Psoas muscle (tissue), 8 donors: Measurements from ENCODE around the gene LTC4S. TPM values are rescaled to one million over a fixed set of nuclear protein-coding genes. Genes with fewer than 3 reads are reported as not detected.
A peak's percentile ranks its signal among the peaks of the same experiment; 100 is the strongest.

Experiments
- ATAC-seq, 4 donors: fragments of 200-7000 bp; cut with Tn5 transposase; one replicate each; pipeline ENCODE4 v1.9.1; 2020; ENCODE audit warnings: moderate library complexity in 3 of 4, mild to moderate bottlenecking in 2 of 4
- DNase-seq, 2 donors: peaks; one replicate each; pipeline ENCODE4 v3.0.0-alpha.2; 2020
- H3K27ac ChIP-seq: fragments of 200-600 bp; one replicate; pipeline ENCODE4 v1.8.0; 2022
- H3K27me3 ChIP-seq, 3 donors: fragments of 200-600 bp in 1 of 3; one replicate each; pipeline versions ENCODE4 v1.6.1 to v1.8.0; 2013 to 2022; ENCODE audit warnings: low read length in 2 of 3, mild to moderate bottlenecking in 2 of 3, moderate library complexity in 1 of 3; ENCODE audit not compliant: insufficient read depth in 3 of 3
- H3K36me3 ChIP-seq, 2 donors: fragments of 200-600 bp in 1 of 2; one replicate each; pipeline versions ENCODE4 v1.6.1 to v1.8.0; 2013 to 2022; ENCODE audit warnings: low read depth in 1 of 2, mild to moderate bottlenecking in 1 of 2, moderate library complexity in 1 of 2; ENCODE audit not compliant: insufficient read depth in 1 of 2
- H3K4me1 ChIP-seq: fragments of 200-600 bp; one replicate; pipeline ENCODE4 v1.8.0; 2022
- H3K4me3 ChIP-seq: fragments of 200-600 bp; one replicate; pipeline ENCODE4 v1.8.0; 2022; ENCODE audit warnings: mild to moderate bottlenecking
- H3K9me3 ChIP-seq: fragments of 200-600 bp; one replicate; pipeline ENCODE4 v1.8.0; 2022
- WGBS, 3 donors: extraction: QIAGEN DNeasy Blood & Tissue Kit; methylation state at CpG; one replicate each; pipeline versions ENCODE4 v1.1.6 to v1.1.7; 2013; 5-methylcytosine and 5-hydroxymethylcytosine counted together
- intact Hi-C, 2 donors: fragments of 100-400 bp; cut with DNase I; formaldehyde crosslinking; loops; one replicate each; pipeline versions ENCODE4 v1.11.0 to v1.14.2; 2022
- polyA plus RNA-seq, 3 donors: library from polyadenylated mRNA; stranded (reverse); fragments of 200-250 nt; gene quantifications; one replicate each; pipeline ENCODE4 v1.2.3, GENCODE V29; 2013
- total RNA-seq, 4 donors: library from RNA; stranded (reverse); fragmentation: NEBNext Ultra II Directional in 2 of 4; extraction: Animal tissue kit (Norgen Biotek cat#: 25700) in 2 of 4; gene quantifications; one replicate each; pipeline versions ENCODE4 v1.2.1 to v1.2.4, GENCODE V29; 2021 to 2023
- TF ChIP-seq, protein P1 (sequence below): fragments of 200-600 bp; IDR thresholded peaks from one replicate; pipeline ENCODE4 v1.8.0; 2022; ENCODE audit warnings: antibody characterized with exemption
- donor health status: healthy with polysubstance abuse.
- donor health status: DM: no; HTN: no; CAD: no; lungs with moderate emphysema.
- donor health status: Bipolar disorder and iron deficiency.
- donor health status: healthy.
- donor health status: DM: yes; HTN: yes; CAD: no.
- donor health status: DM: no; HTN: no; CAD: no.
- donor health status: DM: no; HTN: no; CAD: no.
- donor health status: DM: yes; HTN: yes; CAD: no.

LTC4S gene
- total and polyA plus RNA-seq, 7 donors: 1.5 to 6.7 (median 2.2) TPM

DNA sequence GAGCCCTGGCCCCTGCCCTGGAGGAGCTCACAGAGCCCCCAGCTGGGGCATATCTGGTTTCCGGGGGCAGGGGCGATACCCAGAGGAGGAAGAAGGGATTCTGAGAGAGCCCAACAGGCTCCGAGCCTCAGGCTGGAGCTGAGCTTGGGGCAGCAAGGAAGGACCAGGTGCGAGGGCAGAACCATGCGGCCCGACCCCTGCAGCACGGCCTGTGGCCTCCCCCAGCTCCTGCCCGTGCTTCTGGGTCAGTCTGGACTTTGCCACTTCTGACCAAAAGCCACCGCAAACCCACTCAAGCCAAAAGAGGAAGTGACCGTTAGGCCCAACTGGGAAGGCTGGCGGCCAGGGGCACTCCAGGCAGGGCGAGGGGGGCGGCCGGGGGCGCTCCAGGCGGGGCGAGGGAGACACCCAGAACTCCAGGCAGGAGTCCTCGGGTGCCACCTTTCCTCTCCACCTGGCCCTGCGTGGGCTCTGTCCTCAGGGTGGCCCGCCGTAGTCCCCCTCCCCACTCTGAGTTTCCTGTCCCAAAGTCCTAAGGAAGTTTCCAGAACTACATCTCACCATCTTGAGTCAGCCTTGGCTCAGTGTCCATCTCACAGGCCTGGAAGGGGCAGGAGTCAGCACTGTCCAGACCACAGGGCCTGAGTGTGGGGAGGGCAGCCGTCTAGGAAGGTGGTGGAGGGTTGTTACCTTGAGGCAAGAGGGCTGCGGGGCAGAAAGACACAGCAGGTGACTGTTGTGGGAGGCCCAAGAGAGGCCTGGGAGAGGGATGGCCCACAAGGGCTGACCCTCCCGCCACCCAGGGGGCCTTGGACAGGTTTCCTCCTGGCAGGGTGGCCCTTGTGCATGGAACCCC, 946 bp upstream of the LTC4S start:
- Histone ChIP-seq H3K4me1 (peaks cover 16% of the 10 kb centered on the region), H3K27me3 (no peaks in the 10 kb centered on the region), H3K4me3 (no peak overlapping the region), H3K9me3 (no peaks in the 10 kb centered on the region), H3K27ac (peak overlapping the region; percentile 46), H3K36me3 (peaks cover 2 to 17% of the 10 kb centered on the region in 2 donors)
- intact Hi-C loops: no loop called here
- 80 to 86% (median 85%) methylated on average over 24 of the region's 24 CpGs for WGBS, 3 donors
- TF ChIP-seq, protein P1, sequence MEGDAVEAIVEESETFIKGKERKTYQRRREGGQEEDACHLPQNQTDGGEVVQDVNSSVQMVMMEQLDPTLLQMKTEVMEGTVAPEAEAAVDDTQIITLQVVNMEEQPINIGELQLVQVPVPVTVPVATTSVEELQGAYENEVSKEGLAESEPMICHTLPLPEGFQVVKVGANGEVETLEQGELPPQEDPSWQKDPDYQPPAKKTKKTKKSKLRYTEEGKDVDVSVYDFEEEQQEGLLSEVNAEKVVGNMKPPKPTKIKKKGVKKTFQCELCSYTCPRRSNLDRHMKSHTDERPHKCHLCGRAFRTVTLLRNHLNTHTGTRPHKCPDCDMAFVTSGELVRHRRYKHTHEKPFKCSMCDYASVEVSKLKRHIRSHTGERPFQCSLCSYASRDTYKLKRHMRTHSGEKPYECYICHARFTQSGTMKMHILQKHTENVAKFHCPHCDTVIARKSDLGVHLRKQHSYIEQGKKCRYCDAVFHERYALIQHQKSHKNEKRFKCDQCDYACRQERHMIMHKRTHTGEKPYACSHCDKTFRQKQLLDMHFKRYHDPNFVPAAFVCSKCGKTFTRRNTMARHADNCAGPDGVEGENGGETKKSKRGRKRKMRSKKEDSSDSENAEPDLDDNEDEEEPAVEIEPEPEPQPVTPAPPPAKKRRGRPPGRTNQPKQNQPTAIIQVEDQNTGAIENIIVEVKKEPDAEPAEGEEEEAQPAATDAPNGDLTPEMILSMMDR: no peak
- ATAC-seq (no peak), DNase-seq (no peak)

DNA sequence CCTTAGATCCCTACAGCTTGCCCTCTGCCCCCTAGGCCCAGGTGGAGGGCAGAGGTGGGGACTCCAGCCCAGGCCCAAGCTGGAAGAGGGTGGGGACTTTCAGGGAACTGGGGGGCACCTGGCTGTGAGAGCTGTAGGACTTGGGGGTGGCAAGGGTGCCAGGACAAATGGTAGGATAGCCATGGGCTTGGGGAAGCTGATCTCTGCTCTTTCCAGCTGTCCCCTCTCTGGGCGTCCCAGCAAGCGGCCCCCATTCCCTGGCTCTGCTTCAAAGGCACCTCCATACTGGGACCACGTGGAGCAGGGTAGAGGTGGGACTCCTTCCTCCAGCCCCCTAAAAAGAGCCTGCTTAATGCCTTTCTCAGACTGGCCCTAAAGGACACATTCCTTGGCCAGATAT, 385 bp downstream of the LTC4S start:
- H3K9me3 ChIP-seq: no peaks in the 10 kb centered on the region
- peak overlapping the region; percentile 74 for H3K4me3 ChIP-seq
- intact Hi-C loops: no loop called here
- DNase-seq: no peak
- no peak for ATAC-seq
- peaks cover 16% of the 10 kb centered on the region for H3K4me1 ChIP-seq
- no peaks in the 10 kb centered on the region for H3K27me3 ChIP-seq
- H3K36me3 ChIP-seq: peaks cover 3 to 30% of the 10 kb centered on the region in 2 donors
- TF ChIP-seq, protein P1: no peak
- 49 to 76% (median 68%) methylated on average over 3 of the region's 3 CpGs for WGBS, 3 donors
- H3K27ac ChIP-seq: no peak overlapping the region

DNA sequence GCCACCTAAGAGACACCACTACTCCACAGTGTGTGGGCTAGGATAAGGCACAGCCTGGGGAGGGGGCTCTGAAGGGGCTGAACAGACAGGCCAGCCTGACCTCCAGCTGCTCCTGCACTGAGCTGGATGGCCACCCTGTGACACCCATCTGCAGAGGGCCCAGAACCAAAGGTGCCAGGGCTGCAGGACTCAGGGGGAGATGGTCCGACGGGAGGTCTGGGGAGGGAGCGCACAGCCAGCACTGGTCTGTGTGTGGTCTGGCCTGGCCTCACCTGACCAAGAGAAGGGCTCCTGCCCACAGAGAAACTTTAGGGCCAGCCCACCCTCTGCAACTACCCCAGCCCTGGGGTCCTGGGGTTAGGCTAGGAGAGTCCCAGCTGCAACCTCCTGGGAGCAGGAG, 789 bp downstream of the LTC4S start:
- 88 to 100% (median 94%) methylated on average over 3 of the region's 3 CpGs for WGBS, 3 donors
- TF ChIP-seq, protein P1: no peak
- no peak for ATAC-seq
- peaks cover 16% of the 10 kb centered on the region for H3K4me1 ChIP-seq
- H3K36me3 ChIP-seq: peaks cover 3 to 34% of the 10 kb centered on the region in 2 donors
- intact Hi-C loops: no loop called here
- no peaks in the 10 kb centered on the region for H3K9me3 ChIP-seq
- H3K27ac ChIP-seq: no peak overlapping the region
- peak overlapping the region; percentile 74 for H3K4me3 ChIP-seq
- no peak for DNase-seq
- no peaks in the 10 kb centered on the region for H3K27me3 ChIP-seq

DNA sequence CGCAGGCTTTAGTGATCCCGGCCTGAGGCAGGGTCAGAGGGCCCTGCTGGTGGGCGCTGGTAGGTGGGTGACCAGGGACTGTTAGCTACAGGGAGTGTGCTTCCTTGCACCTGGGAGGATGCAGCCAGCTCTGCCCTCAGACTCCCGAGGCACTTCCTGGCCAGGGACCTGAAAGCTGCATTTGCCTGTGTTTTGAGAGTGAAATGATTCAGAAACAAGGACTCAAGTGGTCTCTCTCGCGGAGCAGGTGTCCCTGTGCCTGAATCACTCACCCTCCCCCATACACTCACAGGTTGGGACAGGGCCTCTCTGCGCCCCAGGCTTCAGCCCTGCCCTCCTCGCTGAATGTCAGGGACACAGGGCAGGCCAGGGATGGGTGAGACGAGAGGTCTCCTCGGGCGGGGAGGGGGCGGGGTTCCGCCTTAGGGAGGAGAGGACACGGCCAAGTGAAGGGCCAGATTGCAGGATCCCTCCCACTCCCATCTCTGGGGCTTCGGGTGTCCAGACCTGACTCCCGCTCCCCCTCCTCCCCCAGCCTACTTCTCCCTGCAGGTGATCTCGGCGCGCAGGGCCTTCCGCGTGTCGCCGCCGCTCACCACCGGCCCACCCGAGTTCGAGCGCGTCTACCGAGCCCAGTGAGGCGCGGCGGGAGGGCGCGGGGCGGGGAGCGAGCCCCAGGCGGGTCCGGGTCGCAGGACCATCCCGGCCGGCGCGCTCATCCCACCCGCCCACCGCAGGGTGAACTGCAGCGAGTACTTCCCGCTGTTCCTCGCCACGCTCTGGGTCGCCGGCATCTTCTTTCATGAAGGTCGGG, 1.5 kb downstream of the LTC4S start:
- DNase-seq (no peak), ATAC-seq (peak in 3 of 4 donors; percentile 6 to 16 (median 9))
- intact Hi-C loops: no loop called here
- Histone ChIP-seq H3K27me3 (no peaks in the 10 kb centered on the region), H3K9me3 (no peaks in the 10 kb centered on the region), H3K27ac (peak overlapping the region; percentile 78), H3K4me3 (peak overlapping the region; percentile 74), H3K36me3 (peaks cover 3 to 41% of the 10 kb centered on the region in 2 donors), H3K4me1 (peaks cover 16% of the 10 kb centered on the region)
- TF ChIP-seq, protein P1: no peak
- 10 to 11% (median 10%) methylated on average over 28 to 53 of the region's 53 CpGs for WGBS, 3 donors
